Measurements from ENCODE around the gene ZNF33B. TPM values are rescaled to one million over a fixed set of nuclear protein-coding genes. Genes with fewer than 3 reads are reported as not detected.
"Not testable (repeated sequence)": the region's sequence is repeated elsewhere in the genome, so short reads cannot be mapped to it uniquely, and the experiment has no call there.

The ZNF33B gene
- 10 to 100 TPM; 27.0 to 82.5 TPM for total RNA-seq

DNA sequence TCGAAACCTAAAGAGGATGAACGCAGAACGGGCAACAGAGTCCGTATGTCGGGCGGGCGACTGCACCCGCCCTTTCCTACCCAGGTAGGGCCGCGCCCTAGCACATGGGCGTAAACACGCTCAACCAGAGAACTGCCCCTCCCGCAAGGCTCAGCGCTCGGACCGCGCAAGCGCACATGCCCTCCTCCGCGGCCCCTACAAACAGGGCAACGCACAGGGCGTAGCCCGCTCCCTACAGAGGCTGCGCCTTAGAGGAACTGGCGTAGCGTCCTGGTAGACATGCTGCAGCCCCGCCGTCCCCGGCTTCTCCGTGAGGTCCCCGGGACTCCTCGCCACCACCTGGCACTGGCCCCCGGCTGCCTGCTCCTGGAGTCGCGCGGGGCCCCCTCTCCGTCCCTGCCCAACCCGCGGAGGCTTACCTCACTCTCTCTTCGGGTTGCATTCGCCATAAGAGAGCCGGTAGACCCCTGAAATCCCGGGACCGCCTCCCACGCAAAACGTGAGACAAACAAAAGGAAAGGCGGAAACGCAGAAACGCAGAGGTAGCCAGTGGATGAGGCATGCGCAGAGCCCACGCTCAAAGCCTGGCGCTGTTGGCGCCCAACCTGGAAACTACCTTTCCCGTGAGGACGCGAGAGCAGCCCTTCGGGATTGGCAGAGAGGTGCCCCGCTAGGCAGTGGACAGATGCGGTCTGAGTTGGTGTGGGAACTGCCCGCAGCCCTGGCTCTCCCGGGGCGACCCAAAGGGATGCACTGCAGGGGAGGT lies at the start of gene ZNF33B:
TSS of gene ZNF33B (minus strand) at position 516 of the 766 bp plus-strand sequence. CDS start 1,642 bp downstream, outside the sequence.
- ATAC-seq (peak; percentile 89), DNase-seq (peak; percentile 96 to 97 (median 97))
- 0 to 1% methylated on average over 43 to 62 of the region's 62 CpGs for WGBS, 2 donors
- H3K4me1 ChIP-seq: peaks cover 65% of the 10 kb centered on the region
- TF ChIP-seq, protein P1, sequence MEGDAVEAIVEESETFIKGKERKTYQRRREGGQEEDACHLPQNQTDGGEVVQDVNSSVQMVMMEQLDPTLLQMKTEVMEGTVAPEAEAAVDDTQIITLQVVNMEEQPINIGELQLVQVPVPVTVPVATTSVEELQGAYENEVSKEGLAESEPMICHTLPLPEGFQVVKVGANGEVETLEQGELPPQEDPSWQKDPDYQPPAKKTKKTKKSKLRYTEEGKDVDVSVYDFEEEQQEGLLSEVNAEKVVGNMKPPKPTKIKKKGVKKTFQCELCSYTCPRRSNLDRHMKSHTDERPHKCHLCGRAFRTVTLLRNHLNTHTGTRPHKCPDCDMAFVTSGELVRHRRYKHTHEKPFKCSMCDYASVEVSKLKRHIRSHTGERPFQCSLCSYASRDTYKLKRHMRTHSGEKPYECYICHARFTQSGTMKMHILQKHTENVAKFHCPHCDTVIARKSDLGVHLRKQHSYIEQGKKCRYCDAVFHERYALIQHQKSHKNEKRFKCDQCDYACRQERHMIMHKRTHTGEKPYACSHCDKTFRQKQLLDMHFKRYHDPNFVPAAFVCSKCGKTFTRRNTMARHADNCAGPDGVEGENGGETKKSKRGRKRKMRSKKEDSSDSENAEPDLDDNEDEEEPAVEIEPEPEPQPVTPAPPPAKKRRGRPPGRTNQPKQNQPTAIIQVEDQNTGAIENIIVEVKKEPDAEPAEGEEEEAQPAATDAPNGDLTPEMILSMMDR (IDR thresholded peaks at IDR 0.05): no peak
- peak; percentile 94 to 98 (median 97) for TF ChIP-seq POLR2A (IDR thresholded peaks at IDR 0.05)
- H3K36me3 ChIP-seq (replicated peaks in 1 of 2; ENCODE audit: insufficient read depth in 1 of 2, low read depth in 2 of 2): peaks cover 0 to 2% of the 10 kb centered on the region in 2 donors
- H3K27me3 ChIP-seq: no peaks in the 10 kb centered on the region
- H3K4me3 ChIP-seq: peak within 1 kb of the TSS; percentile 21 to 67
- intact Hi-C loops (cut with DNase I): loop anchor here (10.0 kb wide), 1 partner anchor 83 kb away; no protein-coding TSS in a partner anchor
- H3K9me3 ChIP-seq: no peaks in the 10 kb centered on the region
- peak within 1 kb of the TSS; percentile 90 to 100 (median 96) for H3K27ac ChIP-seq

DNA sequence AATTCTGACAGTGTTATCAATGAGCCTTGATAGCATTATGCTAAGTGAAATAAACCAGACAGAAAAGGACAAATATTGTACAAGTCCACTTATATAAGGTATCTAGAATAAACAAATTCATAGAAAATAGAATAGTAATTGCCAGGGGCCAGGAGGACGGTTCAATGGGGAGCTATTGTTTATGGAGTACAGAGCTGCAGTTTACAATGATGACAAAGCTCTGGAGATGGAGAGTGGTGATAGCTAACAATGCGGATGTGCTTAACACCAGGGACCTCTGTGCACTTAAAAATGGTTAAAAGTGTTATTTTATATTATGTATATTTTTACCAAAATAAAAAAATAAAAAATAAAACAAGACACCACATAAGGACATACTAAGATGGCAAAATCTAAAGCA lies 46.1 kb upstream of the ZNF33B start:
- WGBS, 2 donors: 84 to 88% methylated on average over 2 of the region's 2 CpGs
- no peak for ATAC-seq
- TF ChIP-seq, protein P1 (IDR thresholded peaks at IDR 0.05): no peak
- no peak for TF ChIP-seq POLR2A (IDR thresholded peaks at IDR 0.05)

DNA sequence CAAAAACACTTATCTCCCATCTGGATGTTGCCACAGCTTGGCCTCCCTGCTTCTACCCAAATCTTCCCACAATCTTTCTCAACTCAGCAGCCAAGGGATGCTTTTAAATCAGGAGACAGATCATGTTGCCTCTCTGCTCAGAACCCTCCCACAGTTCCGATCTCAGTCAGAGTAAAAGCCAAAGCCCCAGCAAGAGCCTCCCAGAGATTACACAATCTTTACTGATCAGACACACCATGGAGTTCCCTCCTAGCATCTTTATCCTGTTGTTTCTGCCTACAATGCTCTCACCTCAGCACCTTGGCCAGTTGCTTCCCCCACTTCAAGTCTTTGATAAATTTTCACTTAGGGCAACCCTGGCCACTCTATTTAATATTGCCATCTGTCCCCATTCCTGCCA lies 41.9 kb upstream of the ZNF33B start:
- TF ChIP-seq, protein P1 (IDR thresholded peaks at IDR 0.05): no peak
- TF ChIP-seq POLR2A (IDR thresholded peaks at IDR 0.05): no peak
- no peak for ATAC-seq
- WGBS, 2 donors: 92 to 100% methylated on average over 1 of the region's 1 CpG
- Histone ChIP-seq H3K27me3 (no peaks in the 10 kb centered on the region), H3K4me3 (no peak overlapping the region), H3K4me1 (no peaks in the 10 kb centered on the region), H3K36me3 (replicated peaks in 1 of 2; ENCODE audit: insufficient read depth in 1 of 2, low read depth in 2 of 2) (no peaks in the 10 kb centered on the region), H3K27ac (no peak overlapping the region), H3K9me3 (no peaks in the 10 kb centered on the region)
- DNase-seq: no peak
- intact Hi-C loops (cut with DNase I): no loop called here

More for the DNA sequence above, 46.1 kb upstream of the ZNF33B start:
- no peaks in the 10 kb centered on the region for H3K9me3 ChIP-seq
- intact Hi-C loops (cut with DNase I): no loop called here
- H3K36me3 ChIP-seq (replicated peaks in 1 of 2; ENCODE audit: insufficient read depth in 1 of 2, low read depth in 2 of 2): no peaks in the 10 kb centered on the region
- no peaks in the 10 kb centered on the region for H3K27me3 ChIP-seq
- H3K27ac ChIP-seq: no peak overlapping the region
- H3K4me3 ChIP-seq: no peak overlapping the region
- DNase-seq: no peak
- no peaks in the 10 kb centered on the region for H3K4me1 ChIP-seq

DNA sequence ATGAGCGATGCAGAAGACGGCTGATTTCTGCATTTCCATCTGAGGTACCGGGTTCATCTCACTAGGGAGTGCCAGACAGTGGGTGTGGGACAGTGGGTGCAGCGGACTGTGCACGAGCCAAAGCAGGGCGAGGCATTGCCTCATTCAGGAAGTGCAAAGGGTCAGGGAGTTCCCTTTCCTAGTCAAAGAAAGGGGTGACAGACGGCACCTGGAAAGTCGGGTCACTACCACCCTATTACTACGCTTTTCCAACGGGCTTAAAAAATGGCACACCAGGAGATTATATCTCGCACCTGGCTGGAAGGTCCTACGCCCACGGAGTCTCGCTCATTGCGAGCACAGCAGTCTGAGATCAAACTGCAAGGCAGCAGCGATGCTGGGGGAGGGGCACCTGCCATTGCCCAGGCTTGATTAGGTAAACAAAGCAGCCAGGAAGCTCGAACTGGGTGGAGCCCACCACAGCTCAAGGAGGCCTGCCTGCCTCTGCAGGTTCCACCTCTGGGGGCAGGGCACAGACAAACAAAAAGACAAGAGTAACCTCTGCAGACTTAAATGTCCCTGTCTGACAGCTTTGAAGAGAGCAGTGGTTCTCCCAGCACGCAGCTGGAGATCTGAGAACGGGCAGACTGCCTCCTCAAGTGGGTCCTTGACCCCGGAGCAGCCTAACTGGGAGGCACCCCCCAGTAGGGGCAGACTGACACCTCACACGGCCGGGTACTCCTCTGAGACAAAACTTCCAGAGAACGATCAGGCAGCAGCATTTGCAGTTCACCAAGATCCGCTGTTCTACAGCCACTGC lies 27.0 kb upstream of the ZNF33B start:
- H3K9me3 ChIP-seq; H3K27ac ChIP-seq; intact Hi-C loops (cut with DNase I); H3K4me3 ChIP-seq; H3K27me3 ChIP-seq; H3K36me3 ChIP-seq (replicated peaks in 1 of 2; ENCODE audit: insufficient read depth in 1 of 2, low read depth in 2 of 2); ATAC-seq; H3K4me1 ChIP-seq; DNase-seq: not testable (repeated sequence)
- WGBS, 2 donors: 84 to 90% methylated on average over 12 to 23 of the region's 24 CpGs

DNA sequence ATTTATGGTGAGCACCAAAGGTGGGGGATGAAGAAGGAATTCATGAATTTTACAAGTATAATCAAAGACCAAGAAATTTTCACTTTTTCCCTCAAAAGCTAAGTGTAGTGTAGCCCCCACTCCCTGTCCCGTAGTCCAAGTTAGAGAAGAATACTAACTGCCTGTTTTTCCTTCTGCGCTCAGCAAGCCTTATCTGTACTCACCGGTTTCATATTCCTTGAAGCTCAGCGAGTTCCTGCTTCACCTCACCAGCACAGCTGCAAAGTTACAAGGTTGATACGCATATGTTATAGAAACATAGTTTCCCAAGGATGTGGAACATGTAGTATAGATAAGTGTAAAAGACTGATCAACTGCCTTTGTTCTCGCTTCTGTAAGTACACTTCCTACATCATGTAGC lies 16.0 kb upstream of the ZNF33B start:
- ATAC-seq (peak; percentile 82), DNase-seq (peak; percentile 47 to 80 (median 70))
- Histone ChIP-seq H3K4me1 (peaks cover 39% of the 10 kb centered on the region), H3K27ac (peak overlapping the region; percentile 62 to 85 (median 66)), H3K36me3 (replicated peaks in 1 of 2; ENCODE audit: insufficient read depth in 1 of 2, low read depth in 2 of 2) (no peaks in the 10 kb centered on the region), H3K4me3 (no peak overlapping the region), H3K9me3 (no peaks in the 10 kb centered on the region), H3K27me3 (no peaks in the 10 kb centered on the region)
- TF ChIP-seq POLR2A (IDR thresholded peaks at IDR 0.05): peak in 2 of 3 donors; percentile 38 to 47
- TF ChIP-seq, protein P1 (IDR thresholded peaks at IDR 0.05): no peak
- 16 to 30% methylated on average over 6 of the region's 6 CpGs for WGBS, 2 donors
- intact Hi-C loops (cut with DNase I): no loop called here

Measured in body of pancreas (tissue), 4 donors.